ENCODE results near the gene DYNC1H1. TPM values are rescaled to one million over a fixed set of nuclear protein-coding genes. Genes with fewer than 3 reads are reported as not detected.

DYNC1H1 gene
- total and polyA plus RNA-seq, 10 donors = 65.9 to 446 (median 351) TPM

DNA sequence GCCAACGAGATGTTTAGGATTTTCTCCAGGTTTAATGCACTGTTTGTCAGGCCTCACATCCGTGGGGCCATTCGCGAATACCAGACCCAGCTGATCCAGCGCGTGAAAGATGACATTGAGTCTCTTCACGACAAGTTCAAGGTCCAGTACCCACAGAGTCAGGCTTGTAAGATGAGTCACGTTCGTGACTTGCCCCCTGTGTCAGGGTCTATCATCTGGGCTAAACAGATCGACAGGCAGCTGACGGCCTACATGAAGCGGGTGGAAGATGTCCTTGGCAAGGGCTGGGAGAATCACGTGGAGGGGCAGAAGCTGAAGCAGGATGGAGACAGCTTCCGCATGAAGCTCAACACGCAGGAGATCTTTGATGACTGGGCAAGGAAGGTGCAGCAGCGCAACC is 21.6 kb downstream of the DYNC1H1 start:
- no peak for TF ChIP-seq CTCF (IDR thresholded peaks at IDR 0.05 in 8 of 11, conservative IDR thresholded peaks at IDR 0.05 in 3 of 11)
- no peak for TF ChIP-seq POLR2A (IDR thresholded peaks at IDR 0.05)
- TF ChIP-seq POLR2AphosphoS5 (IDR thresholded peaks at IDR 0.05) = peak in 1 of 3 donors; percentile 26
- Histone ChIP-seq H3K36me3 (peaks cover 6 to 100% (median 95%) of the 10 kb centered on the region in 6 donors), H3K9me3 (no peaks in the 10 kb centered on the region), H3K4me1 (peaks cover 0 to 4% (median under 1%) of the 10 kb centered on the region in 6 donors), H3K27ac (no peak overlapping the region), H3K27me3 (replicated peaks in 1 of 7) (no peaks in the 10 kb centered on the region), H3K4me3 (no peak overlapping the region)
- DNase-seq = no peak
- WGBS, 5 donors = 85 to 93% (median 91%) methylated on average over 16 of the region's 16 CpGs
- intact Hi-C loops (cut with DNase I; ENCODE audit: low total_unique reads) = no loop called here

DNA sequence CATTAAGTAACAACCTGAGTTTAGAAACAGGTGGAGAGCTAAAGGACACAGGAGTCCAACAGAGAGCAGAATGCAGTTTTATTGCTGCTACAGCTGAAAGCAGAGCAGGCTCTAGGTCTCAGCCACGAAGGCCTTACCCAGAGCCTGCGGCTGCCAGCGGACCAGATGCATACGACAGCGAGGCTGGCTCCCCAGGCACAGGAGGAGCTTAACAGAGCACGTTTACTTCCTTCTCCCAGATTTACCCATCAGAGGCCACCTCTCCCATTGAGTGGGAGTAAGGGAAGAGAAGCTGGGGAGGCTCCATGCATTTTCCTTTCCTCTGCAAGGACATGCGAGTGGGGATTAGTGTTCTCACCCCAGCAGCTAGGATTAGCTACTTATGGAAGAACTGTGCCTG is 22.6 kb downstream of the DYNC1H1 start:
- Histone ChIP-seq H3K9me3 (no peaks in the 10 kb centered on the region), H3K27ac (no peak overlapping the region), H3K4me1 (peaks cover 0 to 3% (median 0%) of the 10 kb centered on the region in 6 donors), H3K36me3 (peaks cover 6 to 100% (median 97%) of the 10 kb centered on the region in 6 donors), H3K4me3 (no peak overlapping the region), H3K27me3 (replicated peaks in 1 of 7) (no peaks in the 10 kb centered on the region)
- DNase-seq = no peak
- 86 to 93% (median 91%) methylated on average over 7 of the region's 7 CpGs for WGBS, 5 donors
- intact Hi-C loops (cut with DNase I; ENCODE audit: low total_unique reads) = no loop called here
- TF ChIP-seq POLR2A (IDR thresholded peaks at IDR 0.05) (no peak), CTCF (IDR thresholded peaks at IDR 0.05 in 8 of 11, conservative IDR thresholded peaks at IDR 0.05 in 3 of 11) (no peak), POLR2AphosphoS5 (IDR thresholded peaks at IDR 0.05) (no peak)

DNA sequence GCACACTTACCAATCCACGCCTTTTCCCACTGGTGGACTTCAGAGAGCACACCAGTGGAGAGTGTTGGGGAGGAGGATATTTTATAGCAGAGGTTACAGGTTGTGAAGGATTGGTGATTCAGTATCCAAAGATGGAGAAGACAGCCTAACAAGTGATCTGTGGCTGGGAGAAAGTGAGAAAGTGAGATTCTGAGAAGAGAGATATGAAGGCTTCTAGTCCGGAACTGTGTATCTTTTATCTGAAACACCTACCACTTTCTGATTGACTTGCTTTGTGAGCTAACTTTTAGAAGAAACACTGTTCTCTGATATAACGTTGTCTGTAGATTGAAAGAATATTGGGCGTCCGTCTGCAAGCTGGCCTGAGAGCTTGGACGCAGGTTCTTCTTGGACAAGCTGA is 24.0 kb downstream of the DYNC1H1 start:
- H3K4me1 ChIP-seq = peaks cover 0 to 15% (median 7%) of the 10 kb centered on the region in 6 donors
- intact Hi-C loops (cut with DNase I; ENCODE audit: low total_unique reads) = no loop called here
- H3K9me3 ChIP-seq = no peaks in the 10 kb centered on the region
- TF ChIP-seq POLR2AphosphoS5 (IDR thresholded peaks at IDR 0.05) (no peak), CTCF (IDR thresholded peaks at IDR 0.05 in 8 of 11, conservative IDR thresholded peaks at IDR 0.05 in 3 of 11) (no peak), POLR2A (IDR thresholded peaks at IDR 0.05) (no peak)
- H3K4me3 ChIP-seq = no peak overlapping the region
- no peak for DNase-seq
- H3K36me3 ChIP-seq = peaks cover 6 to 100% (median 98%) of the 10 kb centered on the region in 6 donors
- no peaks in the 10 kb centered on the region for H3K27me3 ChIP-seq (replicated peaks in 1 of 7)
- no peak overlapping the region for H3K27ac ChIP-seq
- 86 to 94% (median 91%) methylated on average over 6 of the region's 6 CpGs for WGBS, 5 donors

- DNase-seq = no peak
- intact Hi-C loops (cut with DNase I; ENCODE audit: low total_unique reads) = no loop called here
- TF ChIP-seq POLR2A (IDR thresholded peaks at IDR 0.05) (no peak), CTCF (IDR thresholded peaks at IDR 0.05 in 8 of 11, conservative IDR thresholded peaks at IDR 0.05 in 3 of 11) (no peak), POLR2AphosphoS5 (IDR thresholded peaks at IDR 0.05) (no peak)
- Histone ChIP-seq H3K36me3 (peaks cover 8 to 100% (median 99%) of the 10 kb centered on the region in 6 donors), H3K4me1 (peaks cover 0 to 15% (median 7%) of the 10 kb centered on the region in 6 donors), H3K9me3 (no peaks in the 10 kb centered on the region), H3K27me3 (replicated peaks in 1 of 7) (no peaks in the 10 kb centered on the region), H3K4me3 (no peak overlapping the region), H3K27ac (no peak overlapping the region)
- WGBS, 5 donors = 81 to 88% (median 85%) methylated on average over 5 of the region's 5 CpGs
Measured at GRCh38 chr14:101991352-101991751, 27.0 kb downstream of the DYNC1H1 start.

Measured in spleen (tissue), 11 donors.